ENCODE results near the gene EYS. TPM values are rescaled to one million over a fixed set of nuclear protein-coding genes. Genes with fewer than 3 reads are reported as not detected.

Gene EYS
- total and polyA plus RNA-seq, 9 of the 15 experiments (the other 6 are each of a cell fraction or from before 2014, with no cell fraction given), result 0.03 to 0.36 (median 0.10) TPM; not detected in 2

- FAIRE-seq (no peak), DNase-seq (ENCODE audit: extremely low read depth in 1 of 4, low spot score in 3 of 4) (no peak), ATAC-seq (no peak)
- Histone ChIP-seq H2AFZ (ENCODE audit: low read depth, low read length) (no peak overlapping the region), H3K9me3 (replicated peaks; ENCODE audit: control insufficient read depth, insufficient read depth, low read depth, low read length) (no peaks in the 10 kb centered on the region), H4K20me1 (replicated peaks; ENCODE audit: control insufficient read depth, insufficient read depth, low read length) (no peaks in the 10 kb centered on the region), H3K9ac (ENCODE audit: insufficient read depth in 1 of 2, low read depth in 2 of 2, low read length in 2 of 2) (no peak overlapping the region), H3K27ac (ENCODE audit: extremely low read depth, low read depth, low read length) (no peak overlapping the region), H3K4me3 (no peak overlapping the region), H3K36me3 (ENCODE audit: control insufficient read depth, insufficient read depth, low read length) (no peaks in the 10 kb centered on the region), H3K4me1 (replicated peaks in 1 of 2; ENCODE audit: control insufficient read depth in 2 of 2, insufficient read depth in 2 of 2, low read length in 2 of 2) (no peaks in the 10 kb centered on the region), H3K9me1 (ENCODE audit: control insufficient read depth, insufficient read depth, low read length) (no peaks in the 10 kb centered on the region), H3K79me2 (ENCODE audit: control insufficient read depth, insufficient read depth, low read length) (no peaks in the 10 kb centered on the region), H3K4me2 (ENCODE audit: insufficient read depth, low read length) (no peak overlapping the region), H3K27me3 (ENCODE audit: control insufficient read depth in 2 of 2, insufficient read depth in 2 of 2, low read length in 2 of 2) (no peaks in the 10 kb centered on the region)
- ChIA-PET POLR2A (no interaction called here), CTCF (ENCODE audit: low intra/inter-chr PET ratio) (no interaction called here)
- in situ Hi-C loops (cut with MboI) (loop anchor here (5.0 kb wide), 1 partner anchor 162 kb away; no protein-coding TSS in a partner anchor), intact Hi-C loops (cut with micrococcal nuclease) (loop anchor here (10.0 kb wide), 1 partner anchor 295 kb away; no protein-coding TSS in a partner anchor)
- no TSS peak for BruUV-seq (replicated peaks)
- TF ChIP-seq KHSRP (IDR thresholded peaks at IDR 0.05) (no peak), NCOA4 (IDR thresholded peaks at IDR 0.05; ENCODE audit: partially characterized antibody) (no peak), ZNF644 (tag; IDR thresholded peaks at IDR 0.05; ENCODE audit: low read depth) (no peak), POLR3G (IDR thresholded peaks at IDR 0.05; ENCODE audit: extremely low read depth, insufficient read length, insufficient replicate concordance) (no peak), SRSF7 (optimal IDR thresholded peaks at IDR 0.05; ENCODE audit: low read depth, low read length) (no peak), ZNF668 (CRISPR knock-in tag; IDR thresholded peaks at IDR 0.05) (no peak), E2F8 (IDR thresholded peaks at IDR 0.05; ENCODE audit: low read depth, partially characterized antibody) (no peak)
Observed at GRCh38 chr6:63759605-63760105, 1947.4 kb downstream of the EYS start.
